Astrocyte (in vitro differentiated cells and primary cell): ENCODE data around the gene ESM1. TPM values are rescaled to one million over a fixed set of nuclear protein-coding genes. Genes with fewer than 3 reads are reported as not detected.
A peak's percentile ranks its signal among the peaks of the same experiment; 100 is the strongest.

ENCODE experiments used
- DNase-seq: peaks from one replicate; pipeline ENCODE4 v3.0.0-alpha.2; 2010; ENCODE audit warnings: low read depth
- FAIRE-seq: peaks from 2 replicates; lab custom pipeline; 2011; peaks lifted over from hg19 to GRCh38; lab: Jason Lieb, UNC
- H2AFZ ChIP-seq: 2 replicates; pipeline ENCODE4 v1.6.0; 2012; ENCODE audit warnings: low read depth, low read length, inconsistent platforms
- H3K27ac ChIP-seq: 2 replicates; pipeline ENCODE4 v1.5.1; 2011; ENCODE audit warnings: low read depth, low read length, inconsistent platforms
- H3K27me3 ChIP-seq: 2 replicates; pipeline ENCODE4 v1.6.0; 2011; ENCODE audit warnings: low read length, inconsistent platforms; ENCODE audit not compliant: insufficient read depth
- H3K36me3 ChIP-seq: 2 replicates; pipeline ENCODE4 v1.5.1; 2011; ENCODE audit warnings: low read length, inconsistent platforms; ENCODE audit not compliant: insufficient read depth
- H3K4me1 ChIP-seq: 2 replicates; pipeline ENCODE4 v1.5.1; 2011; ENCODE audit warnings: low read length, inconsistent platforms; ENCODE audit not compliant: insufficient read depth
- H3K4me2 ChIP-seq: 2 replicates; pipeline ENCODE4 v1.6.0; 2012; ENCODE audit warnings: low read length, inconsistent platforms
- H3K4me3 ChIP-seq: 2 replicates; pipeline ENCODE4 v1.5.1; 2011; ENCODE audit warnings: low read depth, mild to moderate bottlenecking, low read length, inconsistent platforms; ENCODE audit not compliant: insufficient read depth
- H3K79me2 ChIP-seq: 2 replicates; pipeline ENCODE4 v1.6.0; 2012; ENCODE audit warnings: mild to moderate bottlenecking, low read length, inconsistent platforms; ENCODE audit not compliant: insufficient read depth
- H3K9ac ChIP-seq: 2 replicates; pipeline ENCODE4 v1.6.0; 2012; ENCODE audit warnings: mild to moderate bottlenecking, low read length, inconsistent platforms
- H3K9me3 ChIP-seq: 2 replicates; pipeline ENCODE4 v1.5.1; 2012; ENCODE audit warnings: low read depth, mild to moderate bottlenecking, low read length, inconsistent platforms; ENCODE audit not compliant: insufficient read depth
- H4K20me1 ChIP-seq: 2 replicates; pipeline ENCODE4 v1.6.0; 2012; ENCODE audit warnings: low read length, inconsistent platforms; ENCODE audit not compliant: insufficient read depth
- H3K27ac Mint-ChIP-seq: one replicate; pipeline ENCODE4 v1.8.0; 2021; ENCODE audit warnings: mild to moderate bottlenecking, mixed read lengths; ENCODE audit not compliant: unreplicated experiment
- H3K27me3 Mint-ChIP-seq: one replicate; pipeline ENCODE4 v1.8.0; 2021; ENCODE audit warnings: low read depth, mixed read lengths; ENCODE audit not compliant: unreplicated experiment
- H3K36me3 Mint-ChIP-seq: one replicate; pipeline ENCODE4 v1.8.0; 2021; ENCODE audit warnings: low read depth, mixed read lengths; ENCODE audit not compliant: unreplicated experiment
- H3K4me1 Mint-ChIP-seq: one replicate; pipeline ENCODE4 v1.8.0; 2021; ENCODE audit warnings: low read depth, mixed read lengths; ENCODE audit not compliant: unreplicated experiment
- H3K4me3 Mint-ChIP-seq: one replicate; pipeline ENCODE4 v1.8.0; 2021; ENCODE audit warnings: mild to moderate bottlenecking, moderate library complexity, mixed read lengths; ENCODE audit not compliant: unreplicated experiment
- H3K9me3 Mint-ChIP-seq: one replicate; pipeline ENCODE4 v1.8.0; 2021; ENCODE audit warnings: mild to moderate bottlenecking, mixed read lengths; ENCODE audit not compliant: unreplicated experiment
- EZH2 ChIP-seq: IDR thresholded peaks from 2 replicates; pipeline ENCODE4 v1.6.1; 2012; ENCODE audit warnings: mild to moderate bottlenecking, low read length, inconsistent platforms; ENCODE audit not compliant: insufficient read depth
- total RNA-seq: library from RNA; stranded (reverse); gene quantifications from 2 replicates; pipeline ENCODE4 v1.2.1, GENCODE V29; 2021
- TF ChIP-seq, protein P1 (sequence below): IDR thresholded peaks from 2 replicates; pipeline ENCODE4 v1.5.1; 2011; ENCODE audit warnings: low read depth, mild to moderate bottlenecking, inconsistent platforms, low read length, moderate library complexity; ENCODE audit not compliant: insufficient read depth

ESM1 gene
- total RNA-seq, 1 donor from 2014 or later: 0.54 TPM

DNA sequence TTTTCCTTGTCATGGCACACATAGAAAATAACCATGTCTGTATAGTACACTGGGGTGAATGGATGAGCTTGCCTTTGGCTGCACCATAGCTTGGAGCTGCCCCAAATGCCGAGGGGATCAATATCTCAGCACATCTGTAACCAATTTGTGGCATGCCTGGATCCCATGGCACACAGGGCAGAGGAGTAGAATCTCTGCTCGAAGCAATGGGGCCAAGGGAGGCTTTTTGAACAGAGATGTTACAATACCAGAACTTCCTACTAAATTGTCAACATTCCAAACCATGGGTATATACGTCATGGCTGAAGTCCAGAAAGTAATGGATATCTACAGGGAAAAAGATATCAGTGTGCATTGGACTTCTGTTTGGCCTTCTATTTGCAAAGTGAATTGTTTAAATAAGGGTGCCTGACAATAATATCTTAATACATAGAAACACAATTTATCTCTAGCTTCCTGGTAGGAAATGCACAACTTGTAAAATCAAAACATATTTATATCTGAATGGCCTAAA, 39.0 kb downstream of the ESM1 start:
- no peak for TF ChIP-seq EZH2
- TF ChIP-seq, protein P1, sequence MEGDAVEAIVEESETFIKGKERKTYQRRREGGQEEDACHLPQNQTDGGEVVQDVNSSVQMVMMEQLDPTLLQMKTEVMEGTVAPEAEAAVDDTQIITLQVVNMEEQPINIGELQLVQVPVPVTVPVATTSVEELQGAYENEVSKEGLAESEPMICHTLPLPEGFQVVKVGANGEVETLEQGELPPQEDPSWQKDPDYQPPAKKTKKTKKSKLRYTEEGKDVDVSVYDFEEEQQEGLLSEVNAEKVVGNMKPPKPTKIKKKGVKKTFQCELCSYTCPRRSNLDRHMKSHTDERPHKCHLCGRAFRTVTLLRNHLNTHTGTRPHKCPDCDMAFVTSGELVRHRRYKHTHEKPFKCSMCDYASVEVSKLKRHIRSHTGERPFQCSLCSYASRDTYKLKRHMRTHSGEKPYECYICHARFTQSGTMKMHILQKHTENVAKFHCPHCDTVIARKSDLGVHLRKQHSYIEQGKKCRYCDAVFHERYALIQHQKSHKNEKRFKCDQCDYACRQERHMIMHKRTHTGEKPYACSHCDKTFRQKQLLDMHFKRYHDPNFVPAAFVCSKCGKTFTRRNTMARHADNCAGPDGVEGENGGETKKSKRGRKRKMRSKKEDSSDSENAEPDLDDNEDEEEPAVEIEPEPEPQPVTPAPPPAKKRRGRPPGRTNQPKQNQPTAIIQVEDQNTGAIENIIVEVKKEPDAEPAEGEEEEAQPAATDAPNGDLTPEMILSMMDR: no peak
- H3K27ac ChIP-seq: no peak overlapping the region
- no peak overlapping the region for H3K4me2 ChIP-seq
- H3K4me3 Mint-ChIP-seq: no peak overlapping the region
- no peaks in the 10 kb centered on the region for H3K9me3 ChIP-seq
- no peaks in the 10 kb centered on the region for H3K79me2 ChIP-seq
- peaks cover 2% of the 10 kb centered on the region for H3K27me3 Mint-ChIP-seq
- DNase-seq (no peak), FAIRE-seq (no peak)
- no peak overlapping the region for H3K27ac Mint-ChIP-seq
- H3K36me3 Mint-ChIP-seq: no peaks in the 10 kb centered on the region
- H3K27me3 ChIP-seq: no peaks in the 10 kb centered on the region
- H3K4me1 Mint-ChIP-seq: no peaks in the 10 kb centered on the region
- no peak overlapping the region for H3K4me3 ChIP-seq
- H3K9me3 Mint-ChIP-seq: peaks cover 2% of the 10 kb centered on the region
- H3K9ac ChIP-seq: no peak overlapping the region
- no peaks in the 10 kb centered on the region for H4K20me1 ChIP-seq
- H3K36me3 ChIP-seq: no peaks in the 10 kb centered on the region
- H3K4me1 ChIP-seq: no peaks in the 10 kb centered on the region
- H2AFZ ChIP-seq: no peak overlapping the region

DNA sequence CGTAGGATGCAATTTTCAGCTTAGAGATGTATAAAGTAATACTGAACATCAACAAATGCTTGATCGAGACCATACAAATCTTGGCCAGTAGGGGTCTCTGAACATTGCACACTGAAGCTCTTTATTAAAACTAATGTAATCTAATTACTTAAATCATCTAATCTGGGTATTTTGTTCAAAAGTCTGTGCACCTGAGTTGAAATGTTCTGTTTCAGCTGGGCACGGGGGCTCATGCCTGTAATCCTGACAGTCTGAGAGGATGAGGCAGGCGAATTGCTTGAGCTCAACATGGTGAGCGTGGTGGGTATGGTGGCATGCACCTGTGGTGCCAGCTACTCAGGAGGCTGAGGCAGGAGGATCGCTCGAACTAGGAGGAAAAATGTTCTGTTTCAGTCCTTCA, 41.0 kb downstream of the ESM1 start:
- Histone ChIP-seq H2AFZ (no peak overlapping the region), H3K4me3 (no peak overlapping the region), H3K9ac (no peak overlapping the region), H3K9me3 (no peaks in the 10 kb centered on the region), H3K27me3 (no peaks in the 10 kb centered on the region), H3K27ac (no peak overlapping the region), H3K4me1 (no peaks in the 10 kb centered on the region), H3K36me3 (no peaks in the 10 kb centered on the region), H3K79me2 (no peaks in the 10 kb centered on the region), H3K4me2 (no peak overlapping the region), H4K20me1 (no peaks in the 10 kb centered on the region)
- H3K9me3 Mint-ChIP-seq: no peaks in the 10 kb centered on the region
- H3K4me1 Mint-ChIP-seq: no peaks in the 10 kb centered on the region
- TF ChIP-seq, protein P1: peak; percentile 72
- TF ChIP-seq EZH2: no peak
- no peak overlapping the region for H3K27ac Mint-ChIP-seq
- H3K27me3 Mint-ChIP-seq: peaks cover 3% of the 10 kb centered on the region
- DNase-seq: peak; percentile 13
- FAIRE-seq: no peak
- H3K36me3 Mint-ChIP-seq: no peaks in the 10 kb centered on the region
- no peak overlapping the region for H3K4me3 Mint-ChIP-seq

DNA sequence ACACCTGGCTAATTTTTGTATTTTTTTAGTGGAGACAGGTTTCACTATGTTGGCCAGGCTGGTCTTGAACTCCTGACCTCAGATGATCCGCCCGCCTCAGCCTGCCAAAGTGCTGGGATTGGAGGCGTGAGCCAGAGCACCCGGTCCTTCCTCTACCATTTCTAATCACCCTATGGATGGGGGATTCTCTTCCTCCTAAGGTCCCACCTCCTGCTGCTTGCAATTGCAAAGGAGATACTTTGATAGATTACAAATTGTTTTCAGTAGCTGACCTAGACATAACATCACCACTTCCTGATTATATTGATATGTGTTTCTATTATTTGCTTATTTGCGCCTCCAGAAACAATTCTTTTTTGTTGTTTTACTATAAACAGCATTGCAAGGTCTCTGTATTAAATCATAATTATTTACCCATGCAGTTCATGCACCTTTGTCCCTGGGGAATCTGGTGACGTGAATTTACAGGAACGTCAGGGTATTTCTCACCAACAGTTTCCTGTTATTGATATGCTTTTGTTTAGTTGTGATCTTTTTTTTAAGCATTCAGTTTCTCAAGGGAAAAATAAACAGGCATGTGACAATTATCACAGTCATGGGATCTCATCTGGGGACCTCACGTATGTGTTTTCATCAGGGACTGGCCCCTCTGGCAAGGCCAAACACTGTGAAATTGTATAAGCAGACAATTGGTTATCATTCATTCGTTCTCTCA, 43.2 kb downstream of the ESM1 start:
- no peaks in the 10 kb centered on the region for H3K9me3 ChIP-seq
- Mint-ChIP-seq H3K27me3 (peaks cover 3% of the 10 kb centered on the region), H3K36me3 (no peaks in the 10 kb centered on the region), H3K4me1 (no peaks in the 10 kb centered on the region), H3K27ac (no peak overlapping the region), H3K4me3 (no peak overlapping the region), H3K9me3 (no peaks in the 10 kb centered on the region)
- no peak for DNase-seq
- no peaks in the 10 kb centered on the region for H3K36me3 ChIP-seq
- no peaks in the 10 kb centered on the region for H3K79me2 ChIP-seq
- H3K27ac ChIP-seq: no peak overlapping the region
- no peak overlapping the region for H3K4me3 ChIP-seq
- no peak for FAIRE-seq
- H4K20me1 ChIP-seq: no peaks in the 10 kb centered on the region
- TF ChIP-seq, protein P1: no peak
- no peak for TF ChIP-seq EZH2
- no peak overlapping the region for H3K9ac ChIP-seq
- no peaks in the 10 kb centered on the region for H3K27me3 ChIP-seq
- no peak overlapping the region for H2AFZ ChIP-seq
- no peaks in the 10 kb centered on the region for H3K4me1 ChIP-seq
- H3K4me2 ChIP-seq: no peak overlapping the region
